GOT3 (cell line): ENCODE measurements around the gene ERP44.
"Not testable (repeated sequence)": the region's sequence is repeated elsewhere in the genome, so short reads cannot be mapped to it uniquely, and the experiment has no call there.

Source experiments
- DNase-seq: peaks from one replicate; lab custom pipeline; 2025; ENCODE audit warnings: mixed read lengths; lab: John Stamatoyannopoulos, UW

Gene ERP44

DNA sequence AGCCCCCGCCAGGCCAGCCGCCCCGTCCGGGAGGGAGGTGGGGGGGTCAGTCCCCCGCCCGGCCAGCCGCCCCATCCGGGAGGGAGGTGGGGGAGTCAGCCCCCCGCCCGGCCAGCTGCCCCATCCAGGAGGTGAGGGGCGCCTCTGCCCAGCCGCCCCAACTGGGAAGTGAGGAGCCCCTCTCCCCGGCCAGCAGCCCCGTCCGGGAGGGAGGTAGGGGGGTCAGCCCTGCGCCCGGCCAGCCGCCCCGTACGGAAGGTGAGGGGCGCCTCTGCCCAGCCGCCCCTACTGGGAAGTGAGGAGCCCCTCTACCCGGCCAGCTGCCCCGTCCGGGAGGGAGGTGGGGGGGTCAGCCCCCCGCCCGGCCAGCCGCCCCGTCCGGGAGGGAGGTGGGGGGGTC, 30.8 kb downstream of the ERP44 start:
- not testable (repeated sequence) for DNase-seq

- no peak for DNase-seq
These were observed 32.3 kb downstream of the ERP44 start for GRCh38 chr9:100066539-100066938.

DNA sequence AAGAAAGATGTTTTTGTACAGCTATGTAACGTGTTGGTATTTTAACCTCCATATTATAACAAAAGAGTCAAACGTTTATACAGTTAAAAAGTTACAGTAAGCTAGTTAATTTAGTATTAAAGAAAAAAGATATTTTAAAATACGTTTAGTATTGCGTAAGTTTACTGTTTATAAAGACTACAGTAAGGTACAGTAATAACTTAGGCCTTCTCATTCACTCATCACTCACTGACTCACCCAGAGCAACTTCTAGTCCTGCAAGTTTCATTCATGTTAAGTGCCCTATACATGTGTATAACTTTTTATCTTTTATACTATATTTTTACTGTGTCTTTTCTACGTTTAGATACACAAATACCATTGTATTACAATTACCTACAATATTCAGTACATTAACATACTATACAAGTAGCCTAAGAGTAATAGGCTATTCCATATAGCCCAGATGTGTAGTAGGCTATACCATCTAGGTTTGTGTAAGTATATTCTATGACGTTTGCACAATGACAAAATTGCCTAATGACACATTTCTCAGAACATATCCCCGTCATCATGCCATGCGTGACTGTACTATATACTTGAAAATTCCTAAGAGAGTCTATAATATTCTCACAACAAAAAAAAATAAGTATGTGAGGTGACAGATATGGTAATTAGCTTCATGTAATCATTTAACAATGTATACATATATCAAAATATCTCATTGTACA, 33.8 kb downstream of the ERP44 start:
- no peak for DNase-seq

GRCh38 chr9:100063185-100063584, 35.6 kb downstream of the ERP44 start:
- DNase-seq, result no peak

DNA sequence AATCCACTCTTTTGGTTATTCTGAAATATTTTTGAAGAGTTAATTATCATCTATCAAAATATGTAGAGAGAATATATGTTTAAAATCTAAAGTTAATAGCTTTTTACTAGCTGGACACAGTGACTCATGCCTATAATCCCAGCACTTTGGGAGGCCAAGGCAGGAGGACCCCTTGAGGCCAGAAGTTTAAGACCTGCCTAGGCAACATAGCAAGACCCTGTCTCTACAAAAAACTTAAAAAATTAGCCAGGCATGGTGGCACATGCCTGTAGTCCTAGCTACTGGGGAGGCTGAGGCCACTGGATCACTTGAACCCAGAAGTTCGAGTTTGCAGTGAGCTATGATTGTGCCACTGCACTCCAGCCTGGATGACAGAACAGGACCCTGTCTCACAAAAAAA, 36.1 kb downstream of the ERP44 start:
- not testable (repeated sequence) for DNase-seq

DNA sequence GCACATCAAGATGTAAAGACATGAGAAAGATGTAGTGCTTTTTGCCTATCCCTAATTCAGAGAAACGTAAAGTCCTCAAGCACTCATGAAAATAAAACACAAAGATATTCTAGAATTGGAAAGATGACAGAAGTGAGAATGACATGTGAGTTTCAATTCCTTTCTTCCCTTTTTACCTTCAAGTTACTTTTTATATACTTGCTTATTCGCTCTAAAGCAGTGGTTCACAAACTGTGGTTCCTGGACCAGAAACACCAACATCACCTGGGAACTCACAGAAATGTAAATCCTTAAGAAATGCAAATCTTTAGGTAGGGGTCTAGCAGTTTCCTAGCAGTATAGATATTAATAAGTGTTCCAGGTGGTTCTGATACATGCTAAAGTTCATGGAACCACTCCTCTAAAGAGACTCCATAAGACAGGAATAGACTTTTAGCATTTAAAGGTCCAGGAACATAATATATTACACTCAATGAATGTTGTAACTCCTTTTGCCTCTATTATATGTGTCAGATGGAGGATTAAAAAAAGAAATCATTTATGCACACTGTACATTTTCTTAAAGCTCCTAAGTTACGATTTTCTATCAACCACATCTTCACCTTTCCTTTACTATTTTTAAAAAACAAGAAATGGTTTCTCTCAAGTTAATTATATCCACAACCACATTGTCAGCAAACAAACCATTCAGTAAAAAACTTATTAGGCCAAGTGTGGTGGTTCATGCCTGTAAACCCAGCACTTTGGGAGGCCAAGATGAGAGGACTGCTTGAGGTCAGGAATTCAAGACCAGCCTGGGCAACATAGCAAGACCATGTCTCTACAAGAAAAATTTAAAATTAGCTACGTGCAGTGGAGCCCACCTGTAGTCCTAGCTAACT, 39.9 kb downstream of the ERP44 start:
- no peak for DNase-seq

GRCh38 chr9:100057624-100058023, 41.2 kb downstream of the ERP44 start:
- DNase-seq, result no peak

GRCh38 chr9:100056561-100056960, 42.2 kb downstream of the ERP44 start:
- no peak for DNase-seq

DNA sequence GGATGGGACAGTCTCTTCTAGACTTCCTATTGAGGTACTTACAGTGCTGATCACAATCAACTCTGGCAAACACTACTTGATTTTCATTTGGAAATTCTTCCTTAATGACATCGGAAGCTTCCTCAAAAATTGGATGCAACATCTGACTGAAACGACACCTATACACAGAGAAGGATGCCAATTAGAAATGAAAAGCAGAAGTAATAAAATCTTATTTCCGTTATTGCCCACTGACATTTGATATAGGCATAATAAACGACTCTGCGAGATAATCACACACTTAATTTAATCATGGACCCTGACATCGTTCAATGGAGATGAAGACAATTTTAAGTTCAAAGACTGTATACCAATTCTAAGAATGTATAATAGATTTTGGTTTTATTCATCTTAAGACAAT, 46.4 kb downstream of the ERP44 start:
- DNase-seq, result no peak

GRCh38 chr9:100049551-100049950, 49.2 kb downstream of the ERP44 start:
- no peak for DNase-seq

- no peak for DNase-seq
These were observed 60.3 kb downstream of the ERP44 start for GRCh38 chr9:100038472-100038871.

GRCh38 chr9:100033877-100034551, 64.8 kb downstream of the ERP44 start:
- DNase-seq, result no peak

GRCh38 chr9:100030548-100030947, 68.3 kb downstream of the ERP44 start:
- no peak for DNase-seq

DNA sequence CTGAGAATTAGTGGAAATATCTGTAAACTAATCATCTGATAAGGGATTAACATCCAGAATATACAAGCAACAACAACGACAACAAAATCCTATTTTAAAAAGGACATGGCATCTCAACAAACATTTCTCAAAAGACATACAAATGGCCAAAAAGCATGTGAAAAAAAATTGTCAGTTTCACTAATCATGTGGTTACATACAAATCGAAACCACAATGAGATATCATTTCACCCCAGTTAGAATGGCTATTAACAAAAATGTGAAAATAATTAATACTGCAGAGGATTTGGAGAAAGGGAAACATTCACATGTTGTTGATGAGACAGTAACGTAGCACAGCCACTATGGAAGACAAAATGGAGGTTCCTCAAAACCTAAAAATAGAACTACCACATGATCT, 69.5 kb downstream of the ERP44 start:
- DNase-seq, result no peak

GRCh38 chr9:100028201-100028784, 70.5 kb downstream of the ERP44 start:
- no peak for DNase-seq

GRCh38 chr9:100027543-100027942, 71.3 kb downstream of the ERP44 start:
- DNase-seq, result no peak

- no peak for DNase-seq
These were observed 76.9 kb downstream of the ERP44 start for GRCh38 chr9:100021931-100022330.

- no peak for DNase-seq
These were observed 78.5 kb downstream of the ERP44 start for GRCh38 chr9:100020121-100020795.

GRCh38 chr9:100019541-100019940, 79.3 kb downstream of the ERP44 start:
- no peak for DNase-seq

- no peak for DNase-seq
These were observed 84.0 kb downstream of the ERP44 start for GRCh38 chr9:100014846-100015245.

DNA sequence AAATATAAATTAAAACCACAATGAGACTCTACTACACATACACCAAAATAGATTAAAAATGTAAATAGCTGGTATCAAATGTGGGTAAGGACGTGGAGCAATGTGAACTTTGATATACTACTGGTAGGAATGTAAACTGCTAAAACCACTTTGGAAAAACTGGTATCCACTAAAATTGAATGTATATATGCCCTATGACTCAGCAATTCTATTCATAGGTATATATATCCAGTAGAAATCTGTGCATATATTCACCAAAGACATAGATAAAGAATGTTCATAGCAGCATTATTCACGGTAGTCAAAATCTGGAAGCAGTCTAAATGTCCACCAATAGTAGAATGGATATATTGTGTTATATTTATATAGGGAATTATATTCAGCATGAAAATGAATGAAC, 85.2 kb downstream of the ERP44 start:
- no peak for DNase-seq

DNA sequence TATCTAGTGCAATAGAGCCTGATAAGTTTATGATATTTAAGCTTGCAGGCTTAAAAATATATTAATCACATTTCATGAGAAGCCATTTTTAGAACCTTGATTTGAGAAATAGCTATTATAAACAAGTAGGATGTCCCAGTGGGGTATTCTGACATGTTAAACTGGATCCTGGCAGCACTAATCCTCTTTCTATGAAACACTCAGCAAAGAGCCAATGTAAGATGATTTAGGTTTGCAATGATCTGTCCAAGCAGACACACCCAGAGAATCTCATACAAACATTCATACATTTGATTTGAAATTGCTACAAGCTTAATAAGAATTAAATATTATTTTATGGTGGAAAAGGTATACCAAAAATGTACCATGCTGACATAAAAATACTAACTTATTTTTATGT, 86.5 kb downstream of the ERP44 start:
- DNase-seq, result no peak
